NCI-H2107 treated with DMSO at 0.1 percent for 48 hours (cell line): ENCODE results near the gene COPRS.
"Not testable (repeated sequence)": the region's sequence is repeated elsewhere in the genome, so short reads cannot be mapped to it uniquely, and the experiment has no call there.

ENCODE experiments used
- DNase-seq: peaks from one replicate; lab custom pipeline; 2025; ENCODE audit not compliant: unreplicated experiment; lab: John Stamatoyannopoulos, UW

COPRS gene

GRCh38 chr17:31809876-31810275 lies 49.2 kb downstream of the COPRS start:
- DNase-seq = not testable (repeated sequence)

DNA sequence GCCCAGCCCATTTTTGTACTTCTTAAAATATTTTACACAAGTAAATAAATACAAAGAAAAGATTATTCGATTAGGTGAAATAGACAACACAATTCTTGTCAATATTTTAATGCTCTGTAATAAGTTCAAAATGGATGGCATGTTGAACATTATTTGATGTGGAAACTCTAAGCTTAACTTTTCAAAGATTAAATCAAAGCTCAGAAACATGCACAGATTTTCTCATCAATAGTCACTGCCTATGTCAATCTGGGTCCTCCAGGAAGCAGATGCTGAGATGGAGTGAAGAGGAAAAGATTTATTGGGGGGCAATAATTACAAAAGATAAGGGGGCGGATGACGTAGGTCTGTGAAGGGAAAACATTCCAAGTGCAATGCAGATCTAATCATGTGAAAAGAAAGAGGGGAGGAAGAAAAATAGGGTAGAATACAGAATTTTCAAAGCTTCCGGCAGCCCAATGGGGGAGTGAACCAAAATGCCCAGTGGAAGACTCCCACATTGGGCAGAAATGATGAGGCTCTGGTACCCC lies 50.5 kb downstream of the COPRS start:
- DNase-seq = no peak

DNA sequence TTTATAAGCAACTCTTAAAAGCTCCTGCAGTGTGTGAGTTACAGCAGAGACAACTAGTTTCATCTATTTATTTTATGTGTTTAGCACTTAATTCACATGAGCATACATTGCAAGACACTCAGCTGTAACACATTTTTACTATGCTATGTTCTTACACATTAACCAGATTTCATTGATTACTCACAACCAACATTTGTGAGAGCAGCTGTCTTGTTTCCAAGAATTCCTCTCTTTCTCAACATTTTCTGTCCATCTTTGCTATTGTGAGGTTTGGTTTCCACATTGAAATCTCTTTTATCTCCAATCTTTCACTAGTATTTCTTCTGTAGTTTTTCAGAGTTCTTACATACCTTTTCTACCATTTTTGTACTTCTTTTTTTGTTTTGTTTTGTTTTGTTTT lies 51.2 kb downstream of the COPRS start:
- no peak for DNase-seq

GRCh38 chr17:31806921-31807320 lies 52.1 kb downstream of the COPRS start:
- DNase-seq = no peak

DNA sequence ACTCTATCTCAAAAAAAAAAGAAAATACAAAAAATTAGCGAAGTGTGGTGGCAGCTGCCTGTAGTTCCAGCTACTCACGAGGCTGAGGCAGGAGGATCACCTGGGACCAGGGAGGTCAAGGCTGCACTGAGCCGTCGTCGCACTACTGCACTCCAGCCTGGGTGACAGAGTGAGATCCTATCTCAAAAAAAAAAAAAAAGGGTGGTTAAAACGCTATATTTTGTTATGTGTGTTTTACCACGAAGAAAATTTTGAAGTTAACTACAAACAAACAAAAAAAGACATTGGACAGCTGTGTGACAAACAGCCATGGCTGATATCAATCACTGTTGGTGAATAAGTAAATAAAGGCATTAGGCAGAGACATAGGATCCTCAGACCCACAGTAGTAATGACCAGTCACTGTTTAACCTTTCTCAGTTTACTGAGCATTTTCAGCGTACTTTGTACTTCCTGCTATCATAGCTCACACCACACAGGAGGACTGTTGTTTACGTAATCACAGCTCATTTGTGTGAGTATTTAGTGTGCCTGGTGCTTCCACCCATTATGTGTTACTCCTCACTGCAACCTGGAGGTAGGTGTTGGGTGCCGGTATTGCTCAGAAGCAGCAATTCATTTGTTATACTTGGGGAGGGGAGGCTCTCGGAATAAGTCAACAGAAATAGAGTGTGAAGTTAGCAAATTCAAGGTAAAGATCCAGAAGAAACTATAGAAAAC lies 55.4 kb downstream of the COPRS start:
- DNase-seq = no peak

GRCh38 chr17:31802502-31802901 lies 56.5 kb downstream of the COPRS start:
- no peak for DNase-seq
